ENCODE data around the gene CD74. TPM values are rescaled to one million over a fixed set of nuclear protein-coding genes. Genes with fewer than 3 reads are reported as not detected.

Gene CD74
- total and polyA plus RNA-seq, 2 of the 4 experiments (the other 2 are of a cell fraction), result 0.18 to 1.1 TPM

- POLR2A ChIA-PET (ENCODE audit: unreplicated experiment), result no interaction called here
- dilution Hi-C loops (cut with HindIII; ENCODE audit: low sequenced_read_pairs, unreplicated experiment), result no loop called here
- no peak overlapping the region for H2BK5ac ChIP-seq (ENCODE audit: low read depth, low read length, poor library complexity, severe bottlenecking)
Observed at GRCh38 chr5:150361301-150361700, 51.4 kb downstream of the CD74 start.

More at GRCh38 chr5:150361301-150361700, 51.4 kb downstream of the CD74 start:
- H3K56ac ChIP-seq (ENCODE audit: extremely low read depth, insufficient read depth, low read length), result no peak overlapping the region
- H4K20me1 ChIP-seq (ENCODE audit: insufficient read depth, low read length), result peaks cover 7% of the 10 kb centered on the region
- DNase-seq (no peak), ATAC-seq (ENCODE audit: low read depth) (no peak)
- CTCF ChIA-PET, result no interaction called here
- H3K4me2 ChIP-seq (ENCODE audit: low read depth, low read length), result no peak overlapping the region
- H3K18ac ChIP-seq (ENCODE audit: low read depth, low read length), result no peak overlapping the region
- no peak overlapping the region for H2AK5ac ChIP-seq (ENCODE audit: low read depth, low read length)
- H2BK20ac ChIP-seq (ENCODE audit: low read depth, low read length), result no peak overlapping the region
- no peak overlapping the region for H2BK15ac ChIP-seq (ENCODE audit: low read depth, low read length)
- no peak overlapping the region for H4K5ac ChIP-seq (ENCODE audit: low read depth, low read length)
- H3K27me3 ChIP-seq (ENCODE audit: control insufficient read depth, insufficient read depth, low read length), result no peaks in the 10 kb centered on the region
- BruUV-seq (replicated peaks), result no TSS peak
- H3K23ac ChIP-seq (ENCODE audit: low read depth, low read length), result no peak overlapping the region
- H2AK9ac ChIP-seq (replicated peaks; ENCODE audit: low read depth, low read length, poor library complexity), result no peak overlapping the region
- peaks cover 6% of the 10 kb centered on the region for H3K4me1 ChIP-seq (ENCODE audit: control insufficient read depth, insufficient read depth, low read length)
- peaks cover 36 to 54% of the 10 kb centered on the region in 2 experiments for H3K79me1 ChIP-seq (ENCODE audit: low read depth in 1 of 2, low read length in 2 of 2)
- intact Hi-C loops (cut with micrococcal nuclease) (no loop called here), in situ Hi-C loops (cut with MboI; ENCODE audit: low sequenced_read_pairs) (no loop called here)
- H3K9me3 ChIP-seq (ENCODE audit: control insufficient read depth, insufficient read depth, low read length), result no peaks in the 10 kb centered on the region
- WGBS, 2 experiments (ENCODE audit: extremely low coverage in 2 of 2, insufficient read length in 1 of 2), result no CpG with 5 or more reads among the region's 1 CpG
- no peak overlapping the region for H3K4ac ChIP-seq (ENCODE audit: low read depth, low read length)
- no peak overlapping the region for H2AFZ ChIP-seq (replicated peaks; ENCODE audit: low read length, poor library complexity)
- H4K8ac ChIP-seq (ENCODE audit: low read depth in 2 of 2, low read length in 2 of 2), result no peak overlapping the region
- no peak for TF ChIP-seq CTCF (conservative IDR thresholded peaks at IDR 0.05; ENCODE audit: low read depth, low read length)
- TF ChIP-seq RAD21 (IDR thresholded peaks at IDR 0.05; ENCODE audit: low read length), result no peak
- TF ChIP-seq MXI1 (IDR thresholded peaks at IDR 0.05; ENCODE audit: borderline replicate concordance, low read depth, low read length), result no peak
- TF ChIP-seq ELK1 (IDR thresholded peaks at IDR 0.05; ENCODE audit: borderline replicate concordance, low read depth, low read length), result no peak
- TF ChIP-seq BHLHE40 (IDR thresholded peaks at IDR 0.05; ENCODE audit: low read depth, low read length), result no peak
- no peak for TF ChIP-seq CHD1 (IDR thresholded peaks at IDR 0.05; ENCODE audit: low read depth, low read length)
- TF ChIP-seq CEBPB (IDR thresholded peaks at IDR 0.05; ENCODE audit: low read depth, low read length), result no peak
- H3K9me1 ChIP-seq (ENCODE audit: insufficient read depth, low read length), result peaks cover 6% of the 10 kb centered on the region
- no peak overlapping the region for H3K14ac ChIP-seq (replicated peaks; ENCODE audit: low read depth, low read length)
- no peak overlapping the region for H3K27ac ChIP-seq (ENCODE audit: insufficient read depth, low read length)
- H3K9ac ChIP-seq (ENCODE audit: low read depth, low read length), result no peak overlapping the region
- H2BK120ac ChIP-seq (ENCODE audit: low read depth, low read length), result no peak overlapping the region
- no peak overlapping the region for H3K4me3 ChIP-seq (ENCODE audit: insufficient read depth, low read depth, low read length)
- H3K36me3 ChIP-seq (ENCODE audit: control insufficient read depth, insufficient read depth, low read length), result peaks cover 44% of the 10 kb centered on the region
- H4K91ac ChIP-seq (ENCODE audit: insufficient read depth, low read depth, low read length), result no peak overlapping the region
